GM13976 (cell line): ENCODE data around the gene C19orf81.

Experiments used
- DNase-seq: peaks from one replicate; pipeline ENCODE4 v3.0.0; 2012; ENCODE audit warnings: low spot score
- CTCF ChIP-seq: IDR thresholded peaks from 2 replicates; pipeline ENCODE4 v1.5.1; 2012; ENCODE audit warnings: borderline replicate concordance, mild to moderate bottlenecking; ENCODE audit not compliant: insufficient read depth; ENCODE audit errors: extremely low read depth, missing control alignments, control extremely low read depth
- in situ Hi-C: fragments of 300-500 bp; cut with MboI; formaldehyde crosslinking; loops from one replicate; pipeline ENCODE4 v1.12.0; 2022; ENCODE audit warnings: low sequenced_read_pairs, mixed read lengths, inconsistent platforms; ENCODE audit not compliant: unreplicated experiment

The C19orf81 gene

DNA sequence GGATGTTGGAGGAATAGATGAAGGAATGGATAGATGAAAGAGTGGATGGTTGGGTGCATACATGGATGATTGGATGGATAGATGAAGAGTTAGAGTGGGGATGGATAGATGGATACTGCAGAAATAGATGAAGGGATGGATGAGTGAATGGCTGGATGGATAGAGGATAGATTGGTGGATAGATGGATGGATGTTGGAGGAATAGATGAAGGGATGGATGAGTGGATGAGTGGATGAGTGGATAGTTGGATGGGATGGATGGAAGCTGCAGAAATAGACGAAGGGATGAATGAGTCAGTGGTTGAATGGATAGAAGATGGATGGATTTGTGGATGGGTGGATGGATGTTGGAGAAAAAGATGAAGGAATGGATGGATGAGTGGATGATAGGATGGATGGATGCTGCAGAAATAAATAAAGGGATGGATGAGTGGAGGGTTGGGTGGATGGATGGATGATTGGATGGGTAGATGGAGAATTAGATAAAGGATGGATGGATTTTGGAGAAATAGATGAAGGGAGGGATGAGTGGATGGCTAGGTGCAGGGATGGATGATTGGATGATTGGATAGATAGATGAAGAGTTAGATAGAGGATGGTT lies 4.8 kb upstream of the C19orf81 start:
- in situ Hi-C loops: no loop called here
- no peak for TF ChIP-seq CTCF
- DNase-seq: no peak

- no peak for DNase-seq
- TF ChIP-seq CTCF: no peak
- in situ Hi-C loops: no loop called here
Observed at GRCh38 chr19:50645107-50645506, 4.1 kb upstream of the C19orf81 start.

- DNase-seq: no peak
- no peak for TF ChIP-seq CTCF
- in situ Hi-C loops: no loop called here
Observed at GRCh38 chr19:50646074-50646807, 3.0 kb upstream of the C19orf81 start.

GRCh38 chr19:50647879-50648615 lies 1.2 kb upstream of the C19orf81 start:
- in situ Hi-C loops: no loop called here
- no peak for DNase-seq
- TF ChIP-seq CTCF: no peak

- in situ Hi-C loops: no loop called here
- no peak for TF ChIP-seq CTCF
- DNase-seq: no peak
Observed at GRCh38 chr19:50648659-50649058, 586 bp upstream of the C19orf81 start.

GRCh38 chr19:50651174-50651573 lies 1.9 kb downstream of the C19orf81 start:
- in situ Hi-C loops: no loop called here
- TF ChIP-seq CTCF: no peak
- no peak for DNase-seq
